Mucosa of descending colon (tissue), 3 donors: ENCODE results near the gene KLHL30. TPM values are rescaled to one million over a fixed set of nuclear protein-coding genes. Genes with fewer than 3 reads are reported as not detected.
A peak's percentile ranks its signal among the peaks of the same experiment; 100 is the strongest.
"Not testable (repeated sequence)": the region's sequence is repeated elsewhere in the genome, so short reads cannot be mapped to it uniquely, and the experiment has no call there.

Experiments
- ATAC-seq: fragments of 200-7000 bp; cut with Tn5 transposase; one replicate; pipeline ENCODE4 v1.9.1; 2020; ENCODE audit warnings: mild to moderate bottlenecking, moderate library complexity
- DNase-seq, 3 donors: peaks; one replicate each; pipeline ENCODE4 v3.0.0-alpha.2; 2020
- H3K36me3 ChIP-seq: fragments of 200-600 bp; one replicate; pipeline ENCODE4 v1.8.0; 2021; ENCODE audit warnings: low read depth, mild to moderate bottlenecking
- H3K4me1 ChIP-seq: fragments of 200-600 bp; one replicate; pipeline ENCODE4 v1.8.0; 2021; ENCODE audit warnings: low read depth, mild to moderate bottlenecking
- H3K4me3 ChIP-seq: fragments of 200-600 bp; one replicate; pipeline ENCODE4 v1.8.0; 2021; ENCODE audit warnings: mild to moderate bottlenecking
- H3K9me3 ChIP-seq: fragments of 200-600 bp; one replicate; pipeline ENCODE4 v1.8.0; 2021; ENCODE audit warnings: mild to moderate bottlenecking
- intact Hi-C, 2 donors: fragments of 100-400 bp; cut with DNase I in 1 of 2; cut with micrococcal nuclease in 1 of 2; formaldehyde crosslinking; loops; one replicate each; pipeline versions ENCODE4 v1.11.0 to v1.11.1; 2022; cut with DNase I, micrococcal nuclease
- total RNA-seq, 3 donors: library from RNA; stranded (reverse); fragmentation: NEBNext Ultra II Directional in 2 of 3; extraction: Animal tissue kit (Norgen Biotek cat#: 25700) in 2 of 3; gene quantifications; one replicate each; pipeline versions ENCODE4 v1.2.1 to v1.2.4, GENCODE V29; 2021 to 2023
- TF ChIP-seq, protein P1 (sequence below): fragments of 200-600 bp; IDR thresholded peaks from one replicate; pipeline ENCODE4 v1.8.0; 2022; ENCODE audit warnings: antibody characterized with exemption, mild to moderate bottlenecking
- donor health status: DM: no; HTN: no; CAD: no; lungs with moderate emphysema.
- donor health status: DM: no; HTN: no; CAD: no.
- donor health status: DM: no; HTN: yes; CAD: no.

KLHL30 gene
- total RNA-seq, 3 donors from 2014 or later, result 0.17 to 1.1 (median 0.24) TPM

GRCh38 chr2:238168196-238169047 is 30.0 kb downstream of the KLHL30 start:
- ATAC-seq (no peak), DNase-seq (no peak)
- Histone ChIP-seq H3K9me3 (no peaks in the 10 kb centered on the region), H3K4me1 (peaks cover 11% of the 10 kb centered on the region), H3K4me3 (no peak overlapping the region), H3K36me3 (no peaks in the 10 kb centered on the region)
- TF ChIP-seq, protein P1, sequence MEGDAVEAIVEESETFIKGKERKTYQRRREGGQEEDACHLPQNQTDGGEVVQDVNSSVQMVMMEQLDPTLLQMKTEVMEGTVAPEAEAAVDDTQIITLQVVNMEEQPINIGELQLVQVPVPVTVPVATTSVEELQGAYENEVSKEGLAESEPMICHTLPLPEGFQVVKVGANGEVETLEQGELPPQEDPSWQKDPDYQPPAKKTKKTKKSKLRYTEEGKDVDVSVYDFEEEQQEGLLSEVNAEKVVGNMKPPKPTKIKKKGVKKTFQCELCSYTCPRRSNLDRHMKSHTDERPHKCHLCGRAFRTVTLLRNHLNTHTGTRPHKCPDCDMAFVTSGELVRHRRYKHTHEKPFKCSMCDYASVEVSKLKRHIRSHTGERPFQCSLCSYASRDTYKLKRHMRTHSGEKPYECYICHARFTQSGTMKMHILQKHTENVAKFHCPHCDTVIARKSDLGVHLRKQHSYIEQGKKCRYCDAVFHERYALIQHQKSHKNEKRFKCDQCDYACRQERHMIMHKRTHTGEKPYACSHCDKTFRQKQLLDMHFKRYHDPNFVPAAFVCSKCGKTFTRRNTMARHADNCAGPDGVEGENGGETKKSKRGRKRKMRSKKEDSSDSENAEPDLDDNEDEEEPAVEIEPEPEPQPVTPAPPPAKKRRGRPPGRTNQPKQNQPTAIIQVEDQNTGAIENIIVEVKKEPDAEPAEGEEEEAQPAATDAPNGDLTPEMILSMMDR, result no peak
- intact Hi-C loops, result no loop called here

GRCh38 chr2:238169048-238169707 is 30.7 kb downstream of the KLHL30 start:
- peak; percentile 38 for ATAC-seq
- Histone ChIP-seq H3K9me3 (no peaks in the 10 kb centered on the region), H3K4me3 (no peak overlapping the region), H3K36me3 (no peaks in the 10 kb centered on the region), H3K4me1 (peaks cover 5% of the 10 kb centered on the region)
- intact Hi-C loops, result no loop called here
- TF ChIP-seq, protein P1, result no peak
- peak in 1 of 3 donors; percentile 30 for DNase-seq

GRCh38 chr2:238169708-238170251 is 31.3 kb downstream of the KLHL30 start:
- intact Hi-C loops, result no loop called here
- no peaks in the 10 kb centered on the region for H3K36me3 ChIP-seq

GRCh38 chr2:238170386-238171071 is 32.1 kb downstream of the KLHL30 start:
- no peaks in the 10 kb centered on the region for H3K9me3 ChIP-seq
- ATAC-seq (no peak), DNase-seq (no peak)
- TF ChIP-seq, protein P1, result no peak
- H3K36me3 ChIP-seq, result no peaks in the 10 kb centered on the region
- peaks cover 5% of the 10 kb centered on the region for H3K4me1 ChIP-seq
- no peak overlapping the region for H3K4me3 ChIP-seq
- intact Hi-C loops, result no loop called here

More at GRCh38 chr2:238169708-238170251, 31.3 kb downstream of the KLHL30 start:
- TF ChIP-seq, protein P1, result no peak
- DNase-seq (no peak), ATAC-seq (no peak)
- no peak overlapping the region for H3K4me3 ChIP-seq
- H3K9me3 ChIP-seq, result no peaks in the 10 kb centered on the region
- H3K4me1 ChIP-seq, result peaks cover 5% of the 10 kb centered on the region

DNA sequence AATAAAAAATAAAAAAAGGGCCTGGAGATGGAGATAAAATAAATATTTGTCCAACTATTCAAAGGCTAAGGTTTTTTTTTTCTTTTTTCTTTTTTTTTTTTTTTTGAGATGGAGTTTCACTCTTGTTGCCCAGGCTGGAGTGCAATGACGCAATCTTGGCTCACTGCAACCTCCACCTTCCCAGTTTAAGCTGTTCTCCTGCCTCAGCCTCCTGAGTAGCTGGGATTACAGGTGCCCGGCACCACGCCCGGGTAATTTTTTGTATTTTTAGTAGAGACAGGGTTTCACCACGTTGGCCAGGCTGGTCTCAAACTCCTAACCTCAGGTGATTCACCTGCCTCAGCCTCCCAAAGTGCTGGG is 32.6 kb downstream of the KLHL30 start:
- H3K36me3 ChIP-seq, ATAC-seq, intact Hi-C loops, DNase-seq, H3K4me3 ChIP-seq, H3K9me3 ChIP-seq, H3K4me1 ChIP-seq: not testable (repeated sequence)
